K562 (cell line): ENCODE measurements around the gene NOSTRIN. TPM values are rescaled to one million over a fixed set of nuclear protein-coding genes. Genes with fewer than 3 reads are reported as not detected.

Experiments
- BACH1 ChIP-seq: fragments of 200-800 bp; sonication (Bioruptor generic); IDR thresholded peaks from 2 replicates; pipeline ENCODE4 v1.6.1; 2016; ENCODE audit warnings: missing genetic modification characterization, missing compliant biosample characterization
- CHD4 ChIP-seq: fragments of 200-600 bp; sonication (generic); IDR thresholded peaks from 3 replicates; pipeline ENCODE4 v1.6.1; 2012; ENCODE audit warnings: low read depth, mild to moderate bottlenecking, mixed read lengths, low read length, inconsistent platforms; ENCODE audit not compliant: insufficient read depth, insufficient replicate concordance, poor library complexity, severe bottlenecking
- HDAC3 ChIP-seq: fragments of 450-650 bp; IDR thresholded peaks from 2 replicates; pipeline ENCODE4 v1.6.1; 2018; ENCODE audit warnings: borderline replicate concordance, mild to moderate bottlenecking, moderate library complexity; ENCODE audit not compliant: partially characterized antibody
- ZNF184 ChIP-seq: sonication (generic); formaldehyde crosslinking; IDR thresholded peaks from 2 replicates; pipeline ENCODE4 v1.5.0; 2020; ENCODE audit warnings: missing genetic modification reagents
- polyA plus RNA-seq, 8 experiments: library from polyadenylated mRNA; depleted of rRNA in 4 of 8; stranded (reverse) in 5 of 8; unstranded in 3 of 8; fragments of >200 nt; fragmentation: Nextera tagmentation in 2 of 8; fragmentation: Illumina TruSeq in 1 of 8; extraction: Ambion mirVana in 2 of 8; extraction: Trizol in 1 of 8; gene quantifications; 2 replicates each; pipeline versions ENCODE4 v1.2.1 to v1.2.3, GENCODE V29; 2011 to 2014; ENCODE audit warnings: inconsistent platforms in 1 of 8, missing spikeins in 1 of 8
- total RNA-seq, 7 experiments: library from RNA; depleted of rRNA in 6 of 7; stranded (reverse); fragments of >200 nt in 6 of 7; fragmentation: Illumina TruSeq in 2 of 7; extraction: Trizol in 2 of 7; gene quantifications; 2 replicates each; pipeline versions ENCODE4 v1.2.1 to v1.2.3, GENCODE V29; 2011 to 2021; ENCODE audit warnings: low replicate concordance in 1 of 7
- TF ChIP-seq, protein P1 (sequence below): fragments of 450-650 bp; IDR thresholded peaks from 2 replicates; pipeline ENCODE4 v1.6.1; 2016
- TF ChIP-seq, protein P2 (sequence below): fragments of 250-450 bp; sonication (Bioruptor Pico); IDR thresholded peaks from 2 replicates; pipeline ENCODE4 v1.4.0; 2020; ENCODE audit warnings: mild to moderate bottlenecking, moderate library complexity
- TF ChIP-seq, protein P3 (sequence below), 2 experiments: fragments of 450-650 bp; formaldehyde crosslinking in 1 of 2; IDR thresholded peaks; 2 replicates each; pipeline versions ENCODE4 v1.4.0 to v1.6.1; 2014 to 2020; ENCODE audit warnings: mild to moderate bottlenecking in 2 of 2, borderline replicate concordance in 1 of 2, low read depth in 1 of 2
- TF ChIP-seq, protein P4 (sequence below), 2 experiments: fragments of 450-650 bp; conservative IDR thresholded peaks; 2 replicates each; pipeline ENCODE4 v1.6.1; 2017; ENCODE audit warnings: mild to moderate bottlenecking in 2 of 2, moderate library complexity in 2 of 2

NOSTRIN gene
- total and polyA plus RNA-seq, 9 of the 15 experiments (the other 6 are each of a cell fraction or from before 2014, with no cell fraction given) = 26.7 to 82.9 (median 56.3) TPM

DNA sequence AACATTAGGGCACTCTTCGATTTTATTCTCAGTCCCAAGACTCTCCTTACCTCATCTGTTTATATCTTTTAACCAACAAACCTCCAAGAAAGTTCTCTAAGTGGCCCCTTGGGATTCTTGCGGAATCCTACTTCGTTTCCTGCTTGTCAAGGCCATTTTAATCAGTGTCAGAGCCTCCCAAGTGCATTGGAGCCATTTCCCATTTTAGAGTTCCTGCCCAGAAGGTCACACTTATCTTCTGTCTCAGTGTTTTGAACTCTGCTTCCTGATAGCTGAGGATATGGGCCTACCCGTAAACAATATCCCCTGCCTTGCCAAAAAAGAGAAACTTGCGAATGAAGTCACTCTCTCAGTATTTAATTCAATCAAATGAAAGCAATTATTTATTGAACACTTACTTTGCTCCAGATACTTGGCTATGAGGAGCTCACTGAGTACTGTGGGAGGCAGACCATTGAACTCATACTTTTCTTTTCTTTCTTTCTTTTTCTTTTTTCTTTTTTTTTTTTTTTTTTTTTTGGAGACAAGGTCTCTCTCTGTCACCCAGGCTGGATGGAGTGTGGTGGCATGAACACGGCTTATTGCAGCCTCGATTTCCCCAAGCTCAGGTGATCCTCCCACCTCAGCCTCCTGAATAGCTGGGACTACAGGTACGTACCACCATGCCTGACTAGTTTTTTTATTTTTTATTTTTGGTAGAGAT lies 5.7 kb upstream of the NOSTRIN start (continued):
- TF ChIP-seq, protein P1, sequence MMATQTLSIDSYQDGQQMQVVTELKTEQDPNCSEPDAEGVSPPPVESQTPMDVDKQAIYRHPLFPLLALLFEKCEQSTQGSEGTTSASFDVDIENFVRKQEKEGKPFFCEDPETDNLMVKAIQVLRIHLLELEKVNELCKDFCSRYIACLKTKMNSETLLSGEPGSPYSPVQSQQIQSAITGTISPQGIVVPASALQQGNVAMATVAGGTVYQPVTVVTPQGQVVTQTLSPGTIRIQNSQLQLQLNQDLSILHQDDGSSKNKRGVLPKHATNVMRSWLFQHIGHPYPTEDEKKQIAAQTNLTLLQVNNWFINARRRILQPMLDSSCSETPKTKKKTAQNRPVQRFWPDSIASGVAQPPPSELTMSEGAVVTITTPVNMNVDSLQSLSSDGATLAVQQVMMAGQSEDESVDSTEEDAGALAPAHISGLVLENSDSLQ = 0 out of 2 replicates have a peak, but pooled peaks have one; percentile 4
- TF ChIP-seq ZNF184 (CRISPR knock-in tag) (no peak), HDAC3 (peak; percentile 44), CHD4 (no peak), BACH1 (tag) (no peak; the same call in none of the 2 replicates)
- TF ChIP-seq, protein P2, sequence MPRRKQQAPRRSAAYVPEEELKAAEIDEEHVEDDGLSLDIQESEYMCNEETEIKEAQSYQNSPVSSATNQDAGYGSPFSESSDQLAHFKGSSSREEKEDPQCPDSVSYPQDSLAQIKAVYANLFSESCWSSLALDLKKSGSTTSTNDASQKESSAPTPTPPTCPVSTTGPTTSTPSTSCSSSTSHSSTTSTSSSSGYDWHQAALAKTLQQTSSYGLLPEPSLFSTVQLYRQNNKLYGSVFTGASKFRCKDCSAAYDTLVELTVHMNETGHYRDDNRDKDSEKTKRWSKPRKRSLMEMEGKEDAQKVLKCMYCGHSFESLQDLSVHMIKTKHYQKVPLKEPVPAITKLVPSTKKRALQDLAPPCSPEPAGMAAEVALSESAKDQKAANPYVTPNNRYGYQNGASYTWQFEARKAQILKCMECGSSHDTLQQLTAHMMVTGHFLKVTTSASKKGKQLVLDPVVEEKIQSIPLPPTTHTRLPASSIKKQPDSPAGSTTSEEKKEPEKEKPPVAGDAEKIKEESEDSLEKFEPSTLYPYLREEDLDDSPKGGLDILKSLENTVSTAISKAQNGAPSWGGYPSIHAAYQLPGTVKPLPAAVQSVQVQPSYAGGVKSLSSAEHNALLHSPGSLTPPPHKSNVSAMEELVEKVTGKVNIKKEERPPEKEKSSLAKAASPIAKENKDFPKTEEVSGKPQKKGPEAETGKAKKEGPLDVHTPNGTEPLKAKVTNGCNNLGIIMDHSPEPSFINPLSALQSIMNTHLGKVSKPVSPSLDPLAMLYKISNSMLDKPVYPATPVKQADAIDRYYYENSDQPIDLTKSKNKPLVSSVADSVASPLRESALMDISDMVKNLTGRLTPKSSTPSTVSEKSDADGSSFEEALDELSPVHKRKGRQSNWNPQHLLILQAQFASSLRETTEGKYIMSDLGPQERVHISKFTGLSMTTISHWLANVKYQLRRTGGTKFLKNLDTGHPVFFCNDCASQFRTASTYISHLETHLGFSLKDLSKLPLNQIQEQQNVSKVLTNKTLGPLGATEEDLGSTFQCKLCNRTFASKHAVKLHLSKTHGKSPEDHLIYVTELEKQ = 0 out of 2 replicates have a peak, but pooled peaks have one; percentile 24
- TF ChIP-seq, protein P3, sequence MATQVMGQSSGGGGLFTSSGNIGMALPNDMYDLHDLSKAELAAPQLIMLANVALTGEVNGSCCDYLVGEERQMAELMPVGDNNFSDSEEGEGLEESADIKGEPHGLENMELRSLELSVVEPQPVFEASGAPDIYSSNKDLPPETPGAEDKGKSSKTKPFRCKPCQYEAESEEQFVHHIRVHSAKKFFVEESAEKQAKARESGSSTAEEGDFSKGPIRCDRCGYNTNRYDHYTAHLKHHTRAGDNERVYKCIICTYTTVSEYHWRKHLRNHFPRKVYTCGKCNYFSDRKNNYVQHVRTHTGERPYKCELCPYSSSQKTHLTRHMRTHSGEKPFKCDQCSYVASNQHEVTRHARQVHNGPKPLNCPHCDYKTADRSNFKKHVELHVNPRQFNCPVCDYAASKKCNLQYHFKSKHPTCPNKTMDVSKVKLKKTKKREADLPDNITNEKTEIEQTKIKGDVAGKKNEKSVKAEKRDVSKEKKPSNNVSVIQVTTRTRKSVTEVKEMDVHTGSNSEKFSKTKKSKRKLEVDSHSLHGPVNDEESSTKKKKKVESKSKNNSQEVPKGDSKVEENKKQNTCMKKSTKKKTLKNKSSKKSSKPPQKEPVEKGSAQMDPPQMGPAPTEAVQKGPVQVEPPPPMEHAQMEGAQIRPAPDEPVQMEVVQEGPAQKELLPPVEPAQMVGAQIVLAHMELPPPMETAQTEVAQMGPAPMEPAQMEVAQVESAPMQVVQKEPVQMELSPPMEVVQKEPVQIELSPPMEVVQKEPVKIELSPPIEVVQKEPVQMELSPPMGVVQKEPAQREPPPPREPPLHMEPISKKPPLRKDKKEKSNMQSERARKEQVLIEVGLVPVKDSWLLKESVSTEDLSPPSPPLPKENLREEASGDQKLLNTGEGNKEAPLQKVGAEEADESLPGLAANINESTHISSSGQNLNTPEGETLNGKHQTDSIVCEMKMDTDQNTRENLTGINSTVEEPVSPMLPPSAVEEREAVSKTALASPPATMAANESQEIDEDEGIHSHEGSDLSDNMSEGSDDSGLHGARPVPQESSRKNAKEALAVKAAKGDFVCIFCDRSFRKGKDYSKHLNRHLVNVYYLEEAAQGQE (IDR thresholded peaks at IDR 0.05; ENCODE audit: borderline replicate concordance) = no peak
- TF ChIP-seq, protein P3 (CRISPR knock-in tag; IDR thresholded peaks at IDR 0.05; ENCODE audit: low read depth) = no peak
- TF ChIP-seq, protein P4, sequence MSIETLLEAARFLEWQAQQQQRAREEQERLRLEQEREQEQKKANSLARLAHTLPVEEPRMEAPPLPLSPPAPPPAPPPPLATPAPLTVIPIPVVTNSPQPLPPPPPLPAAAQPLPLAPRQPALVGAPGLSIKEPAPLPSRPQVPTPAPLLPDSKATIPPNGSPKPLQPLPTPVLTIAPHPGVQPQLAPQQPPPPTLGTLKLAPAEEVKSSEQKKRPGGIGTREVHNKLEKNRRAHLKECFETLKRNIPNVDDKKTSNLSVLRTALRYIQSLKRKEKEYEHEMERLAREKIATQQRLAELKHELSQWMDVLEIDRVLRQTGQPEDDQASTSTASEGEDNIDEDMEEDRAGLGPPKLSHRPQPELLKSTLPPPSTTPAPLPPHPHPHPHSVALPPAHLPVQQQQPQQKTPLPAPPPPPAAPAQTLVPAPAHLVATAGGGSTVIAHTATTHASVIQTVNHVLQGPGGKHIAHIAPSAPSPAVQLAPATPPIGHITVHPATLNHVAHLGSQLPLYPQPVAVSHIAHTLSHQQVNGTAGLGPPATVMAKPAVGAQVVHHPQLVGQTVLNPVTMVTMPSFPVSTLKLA (conservative IDR thresholded peaks at IDR 0.05) = peak in 1 of 2 experiments; percentile 8; a peak in 2 of 4 replicates
